Gastroesophageal sphincter (tissue), 4 donors: ENCODE results near the gene PPP1R13B. TPM values are rescaled to one million over a fixed set of nuclear protein-coding genes. Genes with fewer than 3 reads are reported as not detected.

ENCODE experiments used
- ATAC-seq: fragments of 150-250 bp; one replicate; pipeline ENCODE4 v1.9.1; 2016; ENCODE audit warnings: mild to moderate bottlenecking, moderate library complexity
- H3K27ac ChIP-seq, 4 donors: fragments of 200-600 bp; sonication (generic) in 3 of 4; 1 replicate in 3 of 4; 2 replicates in 1 of 4; pipeline ENCODE4 v1.5.1; 2016 to 2019
- H3K27me3 ChIP-seq: fragments of 200-600 bp; sonication (generic); one replicate; pipeline ENCODE4 v1.5.1; 2019
- H3K36me3 ChIP-seq, 2 donors: fragments of 200-600 bp; sonication (generic); one replicate each; pipeline ENCODE4 v1.5.1; 2019; ENCODE audit warnings: control low read depth in 1 of 2
- H3K4me1 ChIP-seq, 3 donors: fragments of 200-600 bp; sonication (generic); 1 replicate in 2 of 3; 2 replicates in 1 of 3; pipeline ENCODE4 v1.5.1; 2016 to 2019; ENCODE audit warnings: control low read depth in 2 of 3
- H3K4me3 ChIP-seq, 2 donors: fragments of 200-600 bp; sonication (generic); one replicate each; pipeline ENCODE4 v1.5.1; 2019; ENCODE audit warnings: mild to moderate bottlenecking in 1 of 2, moderate library complexity in 1 of 2
- H3K9me3 ChIP-seq, 3 donors: fragments of 200-600 bp; sonication (generic); one replicate each; pipeline ENCODE4 v1.5.1; 2017 to 2019; ENCODE audit warnings: control low read depth in 2 of 3
- EP300 ChIP-seq: sonication (generic); formaldehyde crosslinking; IDR thresholded peaks from one replicate; pipeline ENCODE4 v1.6.1; 2017; ENCODE audit warnings: antibody characterized with exemption, mild to moderate bottlenecking
- POLR2A ChIP-seq, 2 donors: fragments of 450-650 bp; IDR thresholded peaks; one replicate each; pipeline ENCODE4 v1.6.1; 2017; ENCODE audit warnings: antibody characterized with exemption in 2 of 2, mild to moderate bottlenecking in 2 of 2, moderate library complexity in 1 of 2
- POLR2AphosphoS5 ChIP-seq: sonication (generic); formaldehyde crosslinking; IDR thresholded peaks from one replicate; pipeline ENCODE4 v1.6.1; 2017; ENCODE audit warnings: antibody characterized with exemption
- WGBS, 2 donors: methylation state at CpG; one replicate each; pipeline ENCODE4 v1.1.5; 2018; ENCODE audit warnings: low coverage in 1 of 2; 5-methylcytosine and 5-hydroxymethylcytosine counted together
- total RNA-seq, 4 donors: library from RNA; depleted of rRNA; stranded (reverse); fragments of >200 nt; gene quantifications; one replicate each; pipeline ENCODE4 v1.1.0, GENCODE V29; 2016
- TF ChIP-seq, protein P1 (sequence below), 4 experiments: fragments of 200-600 bp in 2 of 4; fragments of 450-650 bp in 2 of 4; sonication (generic) in 1 of 4; IDR thresholded peaks; one replicate each; pipeline ENCODE4 v1.5.1; 2017 to 2019; ENCODE audit warnings: antibody characterized with exemption in 4 of 4, mild to moderate bottlenecking in 2 of 4, moderate library complexity in 2 of 4

The PPP1R13B gene
- total RNA-seq, 4 donors from 2014 or later = 13.9 to 24.8 (median 17.5) TPM

DNA sequence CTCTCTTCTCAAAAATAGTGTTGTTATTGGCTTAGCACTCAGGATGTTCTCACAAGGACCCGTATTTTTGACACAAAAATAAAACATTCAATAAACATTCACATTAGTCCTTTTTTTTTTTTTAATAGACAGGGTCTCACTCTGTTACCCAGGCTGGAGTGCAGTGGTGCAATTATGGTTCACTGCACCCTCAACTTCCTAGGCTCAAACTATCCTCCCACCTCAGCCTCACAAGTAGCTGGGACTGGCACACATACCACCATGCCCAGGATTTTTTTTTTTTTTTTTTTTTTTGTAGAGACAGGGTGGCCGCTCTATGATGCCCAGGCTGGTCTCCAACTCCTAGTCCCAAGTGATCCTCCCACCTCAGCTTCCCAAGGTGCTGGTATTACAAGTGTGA lies 27.0 kb downstream of the PPP1R13B start:
- no peaks in the 10 kb centered on the region for H3K27me3 ChIP-seq
- H3K4me1 ChIP-seq = peaks cover 2 to 35% (median 6%) of the 10 kb centered on the region in 3 donors
- 11 to 45% methylated on average over 1 to 2 of the region's 2 CpGs for WGBS, 2 donors
- H3K4me3 ChIP-seq = peak overlapping the region in 1 of 2 donors; percentile 4
- no peaks in the 10 kb centered on the region for H3K9me3 ChIP-seq
- no peaks in the 10 kb centered on the region for H3K36me3 ChIP-seq
- no peak for ATAC-seq
- H3K27ac ChIP-seq = peak overlapping the region; percentile 59 to 80 (median 64)
- TF ChIP-seq POLR2A (IDR thresholded peaks at IDR 0.05) (no peak), POLR2AphosphoS5 (no peak), EP300 (no peak)
- TF ChIP-seq, protein P1, sequence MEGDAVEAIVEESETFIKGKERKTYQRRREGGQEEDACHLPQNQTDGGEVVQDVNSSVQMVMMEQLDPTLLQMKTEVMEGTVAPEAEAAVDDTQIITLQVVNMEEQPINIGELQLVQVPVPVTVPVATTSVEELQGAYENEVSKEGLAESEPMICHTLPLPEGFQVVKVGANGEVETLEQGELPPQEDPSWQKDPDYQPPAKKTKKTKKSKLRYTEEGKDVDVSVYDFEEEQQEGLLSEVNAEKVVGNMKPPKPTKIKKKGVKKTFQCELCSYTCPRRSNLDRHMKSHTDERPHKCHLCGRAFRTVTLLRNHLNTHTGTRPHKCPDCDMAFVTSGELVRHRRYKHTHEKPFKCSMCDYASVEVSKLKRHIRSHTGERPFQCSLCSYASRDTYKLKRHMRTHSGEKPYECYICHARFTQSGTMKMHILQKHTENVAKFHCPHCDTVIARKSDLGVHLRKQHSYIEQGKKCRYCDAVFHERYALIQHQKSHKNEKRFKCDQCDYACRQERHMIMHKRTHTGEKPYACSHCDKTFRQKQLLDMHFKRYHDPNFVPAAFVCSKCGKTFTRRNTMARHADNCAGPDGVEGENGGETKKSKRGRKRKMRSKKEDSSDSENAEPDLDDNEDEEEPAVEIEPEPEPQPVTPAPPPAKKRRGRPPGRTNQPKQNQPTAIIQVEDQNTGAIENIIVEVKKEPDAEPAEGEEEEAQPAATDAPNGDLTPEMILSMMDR (IDR thresholded peaks at IDR 0.05) = no peak

DNA sequence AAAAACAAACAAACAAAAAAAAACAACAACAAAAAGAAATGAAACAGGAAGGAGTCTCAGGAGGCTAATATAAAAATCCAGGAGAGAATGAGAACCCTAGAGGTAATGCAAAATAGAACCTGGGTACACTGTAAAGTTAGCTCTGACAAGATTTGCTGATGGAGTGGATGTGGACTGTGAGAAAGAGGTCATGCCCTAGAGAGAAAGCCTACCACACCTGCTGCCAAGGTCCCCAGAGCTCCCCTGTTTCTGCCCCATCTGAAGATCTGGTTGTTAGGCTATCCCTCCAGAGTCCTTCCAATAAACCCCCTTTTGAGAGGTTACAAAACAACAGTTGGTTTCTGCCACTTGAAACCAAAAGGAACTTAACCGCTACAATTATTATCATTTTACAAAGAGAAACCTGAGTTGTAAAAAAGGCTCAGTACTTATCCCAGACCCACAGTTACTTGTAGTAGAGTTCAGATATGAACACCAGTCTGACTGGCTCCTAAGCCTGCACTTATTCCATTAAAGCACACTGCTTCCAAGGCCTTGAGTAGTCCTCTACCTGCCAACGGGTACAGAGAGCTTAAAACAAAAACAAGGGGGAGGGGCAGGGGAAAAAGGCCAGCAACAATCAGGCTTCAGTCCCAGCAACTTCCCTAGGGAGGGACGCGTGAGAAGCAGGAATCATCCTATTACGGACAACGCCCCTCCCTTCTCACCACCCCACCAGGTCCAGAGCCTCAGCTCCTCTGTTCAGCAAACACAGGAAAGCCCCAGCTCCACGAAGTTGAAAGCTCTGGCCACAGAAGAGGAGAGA lies 27.7 kb downstream of the PPP1R13B start:
- H3K27ac ChIP-seq = peak overlapping the region; percentile 59 to 80 (median 64)
- peak overlapping the region; percentile 4 to 13 for H3K4me3 ChIP-seq
- peaks cover 2 to 28% (median 6%) of the 10 kb centered on the region in 3 donors for H3K4me1 ChIP-seq
- ATAC-seq = peak; percentile 94
- TF ChIP-seq POLR2AphosphoS5 = no peak
- no peak for TF ChIP-seq POLR2A (IDR thresholded peaks at IDR 0.05)
- TF ChIP-seq, protein P1 (IDR thresholded peaks at IDR 0.05) = no peak
- no peak for TF ChIP-seq EP300
- H3K27me3 ChIP-seq = no peaks in the 10 kb centered on the region
- H3K36me3 ChIP-seq = no peaks in the 10 kb centered on the region
- WGBS, 2 donors = 8 to 57% methylated on average over 1 to 5 of the region's 7 CpGs
- no peaks in the 10 kb centered on the region for H3K9me3 ChIP-seq

DNA sequence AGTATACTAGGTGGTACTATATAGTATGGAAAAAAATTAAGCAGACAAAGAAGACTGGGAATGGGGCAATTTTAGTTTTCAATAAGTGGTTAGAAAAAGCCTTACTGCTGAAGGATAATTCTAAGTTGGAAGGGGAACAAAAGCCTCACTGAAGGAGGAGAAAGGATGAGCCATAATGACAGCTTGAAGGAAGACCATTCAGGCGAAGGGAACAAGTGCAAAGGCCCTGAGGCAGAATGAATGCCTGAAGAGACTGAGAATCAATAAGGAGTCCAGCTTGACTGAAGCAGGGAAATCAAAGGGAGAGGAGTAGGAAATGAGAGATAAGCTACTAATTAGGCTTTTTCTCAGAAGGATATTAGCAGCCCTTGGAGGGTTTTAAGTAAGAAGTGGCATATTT lies 28.5 kb downstream of the PPP1R13B start:
- H3K4me3 ChIP-seq = no peak overlapping the region
- peaks cover 2 to 26% (median 6%) of the 10 kb centered on the region in 3 donors for H3K4me1 ChIP-seq
- H3K27ac ChIP-seq = peak overlapping the region in 3 of 4 donors; percentile 64 to 80 (median 64)
- no peaks in the 10 kb centered on the region for H3K9me3 ChIP-seq
- no peaks in the 10 kb centered on the region for H3K36me3 ChIP-seq
- 100% methylated on average over 1 of the region's 1 CpG for WGBS, 2 donors
- H3K27me3 ChIP-seq = no peaks in the 10 kb centered on the region
- ATAC-seq = no peak
- TF ChIP-seq POLR2A (IDR thresholded peaks at IDR 0.05) = no peak
- TF ChIP-seq, protein P1 (IDR thresholded peaks at IDR 0.05) = no peak
- no peak for TF ChIP-seq POLR2AphosphoS5
- TF ChIP-seq EP300 = no peak

DNA sequence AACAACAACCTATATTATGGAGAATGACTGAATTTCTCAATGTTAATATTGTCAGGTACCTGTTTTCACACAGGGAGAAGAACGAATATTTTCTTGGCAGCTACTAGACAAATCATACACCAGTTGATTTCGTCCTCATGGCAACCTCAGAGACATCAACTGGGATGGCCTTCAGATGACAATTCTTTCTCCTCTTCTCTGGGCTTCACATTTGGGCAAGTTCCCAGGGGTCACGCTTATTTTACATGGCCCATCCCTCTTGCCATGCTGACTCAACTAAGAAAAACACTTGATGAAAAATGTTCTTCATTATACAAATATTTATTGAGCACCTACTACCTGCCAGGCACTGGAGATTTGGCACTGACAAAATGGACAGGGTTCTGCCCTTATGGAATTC lies 29.0 kb downstream of the PPP1R13B start:
- peak overlapping the region in 1 of 4 donors; percentile 64 for H3K27ac ChIP-seq
- no peaks in the 10 kb centered on the region for H3K36me3 ChIP-seq
- no peak overlapping the region for H3K4me3 ChIP-seq
- peaks cover 2 to 26% (median 6%) of the 10 kb centered on the region in 3 donors for H3K4me1 ChIP-seq
- H3K9me3 ChIP-seq = no peaks in the 10 kb centered on the region
- ATAC-seq = no peak
- WGBS, 2 donors = 43 to 49% methylated on average over 2 to 3 of the region's 3 CpGs
- TF ChIP-seq POLR2A (IDR thresholded peaks at IDR 0.05) = no peak
- TF ChIP-seq, protein P1 (IDR thresholded peaks at IDR 0.05) = no peak
- TF ChIP-seq POLR2AphosphoS5 = no peak
- TF ChIP-seq EP300 = no peak
- H3K27me3 ChIP-seq = no peaks in the 10 kb centered on the region

DNA sequence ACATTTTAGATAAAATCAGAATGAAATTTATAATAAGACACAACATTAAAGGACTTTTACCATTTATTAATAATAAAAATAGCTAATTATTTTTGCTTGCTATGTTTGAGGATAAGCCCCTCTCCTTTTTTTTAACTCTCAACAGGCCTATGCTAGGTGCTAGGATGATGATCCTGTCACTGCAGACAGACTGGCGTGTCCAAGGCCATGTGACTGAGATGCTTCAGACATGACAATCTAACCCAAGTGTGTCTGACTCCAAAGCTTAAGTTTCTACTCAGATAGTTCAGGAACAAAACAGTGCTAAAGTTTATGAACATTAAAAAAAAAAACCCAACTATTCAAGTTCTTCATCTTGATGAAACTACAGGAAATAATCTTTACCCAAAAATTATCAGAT lies 29.8 kb downstream of the PPP1R13B start:
- TF ChIP-seq EP300 (no peak), POLR2A (IDR thresholded peaks at IDR 0.05) (no peak), POLR2AphosphoS5 (no peak)
- TF ChIP-seq, protein P1 (IDR thresholded peaks at IDR 0.05) = no peak
- no peaks in the 10 kb centered on the region for H3K27me3 ChIP-seq
- WGBS, 2 donors = 60 to 100% methylated on average over 1 of the region's 1 CpG
- H3K4me3 ChIP-seq = no peak overlapping the region
- H3K36me3 ChIP-seq = no peaks in the 10 kb centered on the region
- H3K4me1 ChIP-seq = peaks cover 2 to 26% (median 6%) of the 10 kb centered on the region in 3 donors
- H3K27ac ChIP-seq = no peak overlapping the region
- no peaks in the 10 kb centered on the region for H3K9me3 ChIP-seq
- ATAC-seq = no peak
